CD14-positive monocyte (primary cell): ENCODE measurements around the gene MMRN2. TPM values are rescaled to one million over a fixed set of nuclear protein-coding genes. Genes with fewer than 3 reads are reported as not detected.

Experiments used
- DNase-seq, 3 donors: peaks; one replicate each; pipeline ENCODE4 v3.0.0-alpha.2; 2011 to 2022
- H2AFZ ChIP-seq: 2 replicates; pipeline ENCODE4 v1.6.0; 2012; ENCODE audit warnings: mild to moderate bottlenecking, low read depth, low read length, inconsistent platforms; ENCODE audit not compliant: insufficient read depth, poor library complexity, severe bottlenecking
- H3K27ac ChIP-seq, 2 donors: 1 replicate in 1 of 2; 2 replicates in 1 of 2; pipeline ENCODE4 v1.5.1; 2012 to 2013; ENCODE audit warnings: low read length in 2 of 2, control low read depth in 1 of 2, inconsistent platforms in 1 of 2, low read depth in 1 of 2, mild to moderate bottlenecking in 1 of 2
- H3K27me3 ChIP-seq, 2 donors: one replicate each; pipeline versions ENCODE4 v1.6.0 to v1.6.1; 2011 to 2013; ENCODE audit warnings: low read length in 2 of 2; ENCODE audit not compliant: control insufficient read depth in 2 of 2, insufficient read depth in 2 of 2
- H3K36me3 ChIP-seq, 2 donors: replicated peaks in 1 of 2; 1 replicate in 1 of 2; 2 replicates in 1 of 2; pipeline versions ENCODE4 v1.5.1 to v1.6.1; 2012 to 2013; ENCODE audit warnings: low read length in 2 of 2, control low read depth in 1 of 2, inconsistent platforms in 1 of 2, mild to moderate bottlenecking in 1 of 2; ENCODE audit not compliant: insufficient read depth in 2 of 2, control insufficient read depth in 1 of 2
- H3K4me1 ChIP-seq, 2 donors: 1 replicate in 1 of 2; 2 replicates in 1 of 2; pipeline versions ENCODE4 v1.5.1 to v1.6.1; 2012 to 2013; ENCODE audit warnings: low read length in 2 of 2, control low read depth in 1 of 2, inconsistent platforms in 1 of 2, mild to moderate bottlenecking in 1 of 2, moderate library complexity in 1 of 2; ENCODE audit not compliant: insufficient read depth in 2 of 2, control insufficient read depth in 1 of 2
- H3K4me2 ChIP-seq: replicated peaks from 2 replicates; pipeline ENCODE3; 2012; ENCODE audit warnings: low read length, moderate library complexity, mild to moderate bottlenecking; ENCODE audit not compliant: poor library complexity, severe bottlenecking; ENCODE audit errors: extremely low read depth
- H3K4me3 ChIP-seq, 3 experiments: fragments of 200-600 bp in 1 of 3; sonication (generic) in 1 of 3; replicated peaks in 1 of 3; 1 replicate in 2 of 3; 2 replicates in 1 of 3; pipeline ENCODE4 v1.5.1; 2011 to 2013; ENCODE audit warnings: low read length in 3 of 3, mild to moderate bottlenecking in 3 of 3, control low read depth in 2 of 3, low read depth in 2 of 3, inconsistent platforms in 1 of 3, moderate library complexity in 1 of 3
- H3K79me2 ChIP-seq: 2 replicates; pipeline ENCODE4 v1.6.0; 2012; ENCODE audit warnings: mild to moderate bottlenecking, control low read depth, inconsistent platforms, low read length, moderate library complexity; ENCODE audit not compliant: insufficient read depth
- H3K9ac ChIP-seq: 2 replicates; pipeline ENCODE4 v1.6.0; 2017; ENCODE audit warnings: low read length, mild to moderate bottlenecking; ENCODE audit not compliant: insufficient read depth, poor library complexity, severe bottlenecking
- H3K9me3 ChIP-seq, 2 donors: replicated peaks in 1 of 2; 1 replicate in 1 of 2; 2 replicates in 1 of 2; pipeline versions ENCODE4 v1.5.1 to v1.6.1; 2012 to 2013; ENCODE audit warnings: low read length in 2 of 2, control low read depth in 1 of 2; ENCODE audit not compliant: control insufficient read depth in 1 of 2, insufficient read depth in 1 of 2
- H4K20me1 ChIP-seq: 2 replicates; pipeline ENCODE4 v1.6.0; 2012; ENCODE audit warnings: mild to moderate bottlenecking, low read length, control low read depth, moderate library complexity; ENCODE audit not compliant: insufficient read depth
- H3K27ac Mint-ChIP-seq, 7 donors: one replicate each; pipeline ENCODE4 v1.8.0; 2020; ENCODE audit warnings: mild to moderate bottlenecking in 7 of 7, mixed read lengths in 7 of 7, moderate library complexity in 6 of 7, inconsistent platforms in 2 of 7
- H3K27me3 Mint-ChIP-seq, 3 donors: one replicate each; pipeline ENCODE4 v1.8.0; 2021 to 2022; ENCODE audit warnings: low read depth in 3 of 3, mild to moderate bottlenecking in 3 of 3, mixed read lengths in 3 of 3, moderate library complexity in 3 of 3, inconsistent platforms in 1 of 3
- H3K36me3 Mint-ChIP-seq, 2 donors: one replicate each; pipeline ENCODE4 v1.8.0; 2020; ENCODE audit warnings: mixed read lengths in 2 of 2, inconsistent platforms in 1 of 2, mild to moderate bottlenecking in 1 of 2
- H3K4me1 Mint-ChIP-seq: one replicate; pipeline ENCODE4 v1.8.0; 2020; ENCODE audit warnings: mild to moderate bottlenecking, mixed read lengths
- H3K4me3 Mint-ChIP-seq, 2 donors: one replicate each; pipeline ENCODE4 v1.8.0; 2020; ENCODE audit warnings: mild to moderate bottlenecking in 2 of 2, mixed read lengths in 2 of 2, moderate library complexity in 1 of 2
- H3K9me3 Mint-ChIP-seq, 7 donors: one replicate each; pipeline ENCODE4 v1.8.0; 2020 to 2022; ENCODE audit warnings: mixed read lengths in 7 of 7, mild to moderate bottlenecking in 6 of 7, moderate library complexity in 6 of 7, inconsistent platforms in 2 of 7
- CTCF ChIP-seq: fragments of 200-600 bp; IDR thresholded peaks from one replicate; pipeline ENCODE4 v1.8.0; 2022; ENCODE audit warnings: antibody characterized with exemption, mild to moderate bottlenecking
- WGBS: methylation state at CpG from one replicate; pipeline ENCODE4 v1.1.5; 2013; ENCODE audit warnings: missing lambda C conversion rate; ENCODE audit not compliant: insufficient coverage; 5-methylcytosine and 5-hydroxymethylcytosine counted together
- intact Hi-C, 2 donors: fragments of 100-400 bp; cut with micrococcal nuclease; formaldehyde crosslinking; loops; one replicate each; pipeline versions ENCODE4 v1.15.0 to v1.15.1; 2023
- polyA plus RNA-seq, 3 donors: library from polyadenylated mRNA; depleted of rRNA in 1 of 3; unstranded in 2 of 3; stranded (reverse) in 1 of 3; fragments of 300-500 nt in 2 of 3; fragments of >200 nt in 1 of 3; fragmentation: Illumina TruSeq in 2 of 3; gene quantifications; 1 replicate in 2 of 3; 2 replicates in 1 of 3; pipeline ENCODE4 v1.2.3, GENCODE V29; 2012 to 2021
- small RNA-seq: library from RNA; depleted of rRNA; stranded (forward); fragments of <200 nt; gene quantifications from one replicate; pipeline ENCODE3, GENCODE V24; 2012; ENCODE audit warnings: low read depth; ENCODE audit not compliant: insufficient read length

The MMRN2 gene
- polyA plus RNA-seq, 3 donors: 0.07 to 1.8 TPM; not detected in 1

GRCh38 chr10:86889997-86890396 lies 67.4 kb downstream of the MMRN2 start:
- peaks cover 0 to 1% (median 0%) of the 10 kb centered on the region in 3 donors for H3K27me3 Mint-ChIP-seq
- no peak overlapping the region for H3K4me2 ChIP-seq
- no peak overlapping the region for H3K27ac Mint-ChIP-seq
- H3K4me3 Mint-ChIP-seq: no peak overlapping the region
- TF ChIP-seq CTCF: no peak
- DNase-seq: no peak
- H3K4me1 ChIP-seq: peaks cover 2 to 11% of the 10 kb centered on the region in 2 donors
- H3K4me1 Mint-ChIP-seq: peaks cover 10% of the 10 kb centered on the region
- H3K27ac ChIP-seq: no peak overlapping the region
- peaks cover 0 to 2% (median 0%) of the 10 kb centered on the region in 7 donors for H3K9me3 Mint-ChIP-seq
- no peak overlapping the region for H2AFZ ChIP-seq
- WGBS: no CpG with 5 or more reads among the region's 3 CpGs
- no peak overlapping the region for H3K9ac ChIP-seq
- no peaks in the 10 kb centered on the region for H3K9me3 ChIP-seq
- no peaks in the 10 kb centered on the region for H3K36me3 Mint-ChIP-seq
- no peaks in the 10 kb centered on the region for H3K79me2 ChIP-seq
- H3K27me3 ChIP-seq: no peaks in the 10 kb centered on the region
- intact Hi-C loops: no loop called here
- H4K20me1 ChIP-seq: no peaks in the 10 kb centered on the region
- no peaks in the 10 kb centered on the region for H3K36me3 ChIP-seq
- H3K4me3 ChIP-seq: no peak overlapping the region

- H2AFZ ChIP-seq: no peak overlapping the region
- peaks cover 0 to 2% (median 0%) of the 10 kb centered on the region in 7 donors for H3K9me3 Mint-ChIP-seq
- H3K9ac ChIP-seq: no peak overlapping the region
- no peaks in the 10 kb centered on the region for H3K27me3 ChIP-seq
- H3K27me3 Mint-ChIP-seq: peaks cover 0 to 1% (median 0%) of the 10 kb centered on the region in 3 donors
- H3K79me2 ChIP-seq: no peaks in the 10 kb centered on the region
- intact Hi-C loops: no loop called here
- TF ChIP-seq CTCF: no peak
- H3K27ac ChIP-seq: no peak overlapping the region
- H3K4me3 Mint-ChIP-seq: no peak overlapping the region
- no peaks in the 10 kb centered on the region for H3K36me3 Mint-ChIP-seq
- 50% methylated on average over 6 of the region's 7 CpGs for WGBS
- H4K20me1 ChIP-seq: no peaks in the 10 kb centered on the region
- no peaks in the 10 kb centered on the region for H3K9me3 ChIP-seq
- no peaks in the 10 kb centered on the region for H3K36me3 ChIP-seq
- peaks cover 10% of the 10 kb centered on the region for H3K4me1 Mint-ChIP-seq
- H3K4me1 ChIP-seq: peaks cover 2 to 11% of the 10 kb centered on the region in 2 donors
- H3K4me3 ChIP-seq: no peak overlapping the region
- H3K27ac Mint-ChIP-seq: peak overlapping the region in 2 of 7 donors; percentile 2 to 45
- peak overlapping the region; percentile 13 for H3K4me2 ChIP-seq
- DNase-seq: peak; percentile 23 to 49 (median 39)
These were observed 68.6 kb downstream of the MMRN2 start for GRCh38 chr10:86888585-86889381.

Small RNA genes lying within 50 kb of the gene (small RNA-seq; reads per million reads assigned to genes)
- not detected for gene BMS1P3
- not detected for gene RNU1-19P

Other genes with a start within 250 kb of the MMRN2 start
- gene BMPR1A, start 201.0 kb downstream of the MMRN2 start, polyA plus RNA-seq: under 1 TPM; 0.25 to 0.67 (median 0.61) TPM
- 1 to 10 TPM in 1 of 3 donors, not detected in 2; 1.8 TPM for gene SNCG, start 984 bp upstream of the MMRN2 start, polyA plus RNA-seq
- gene ADIRF, start 10.9 kb upstream of the MMRN2 start, polyA plus RNA-seq: under 1 TPM in 1 of 3 donors, not detected in 2; 0.19 TPM
- gene FAM25A, start 62.7 kb upstream of the MMRN2 start, polyA plus RNA-seq: not detected
- gene GLUD1, start 137.2 kb upstream of the MMRN2 start, polyA plus RNA-seq: 100 to 1,000 TPM in 2 of 3 donors, 10 to 100 TPM in 1; 63.6 to 175 (median 163) TPM
- gene SHLD2, start 137.6 kb upstream of the MMRN2 start, polyA plus RNA-seq: 10 to 100 TPM; 10.2 to 16.3 (median 16.2) TPM